GM19099 (cell line): ENCODE results near the gene TMEM258.

Experiments used
- POLR2A ChIP-seq: IDR thresholded peaks from 3 replicates; pipeline ENCODE4 v1.6.1; 2011; ENCODE audit warnings: low read depth; ENCODE audit not compliant: insufficient read length; ENCODE audit errors: extremely low read depth

Gene TMEM258

DNA sequence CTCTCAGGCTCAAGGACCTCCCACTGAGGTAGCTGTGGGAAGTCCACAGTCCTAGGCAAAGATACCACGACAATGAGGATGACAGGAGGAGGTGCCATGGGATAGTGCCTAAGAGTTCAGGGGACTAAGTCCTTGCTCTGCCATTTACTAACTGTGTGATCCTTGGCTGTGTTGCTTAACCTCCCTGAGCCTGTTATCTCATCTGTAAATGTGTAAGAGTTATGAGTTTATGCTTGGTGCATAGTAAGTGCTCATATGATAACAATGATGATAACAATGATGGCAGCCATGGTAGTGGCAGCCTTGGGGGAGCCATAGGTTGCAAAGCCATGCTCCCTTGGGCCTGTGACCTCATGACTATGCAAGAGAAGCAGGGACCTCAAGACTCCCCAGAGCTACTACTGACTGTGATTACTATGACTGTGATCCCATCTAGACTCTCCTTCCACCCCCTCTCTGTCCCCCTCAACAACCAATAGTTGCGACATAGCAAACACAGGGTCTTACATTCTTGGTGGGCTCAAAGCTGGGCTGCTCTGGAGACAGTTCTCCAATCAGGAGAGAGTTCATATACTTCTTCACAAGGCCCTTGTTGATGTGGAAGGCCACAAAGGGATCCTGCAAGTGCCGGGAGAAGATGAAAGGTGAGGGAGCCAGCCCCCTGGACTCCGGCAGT is 20.5 kb upstream of the TMEM258 start:
- TF ChIP-seq POLR2A, result no peak

GRCh38 chr11:61811831-61812230 is 19.4 kb upstream of the TMEM258 start:
- no peak for TF ChIP-seq POLR2A

DNA sequence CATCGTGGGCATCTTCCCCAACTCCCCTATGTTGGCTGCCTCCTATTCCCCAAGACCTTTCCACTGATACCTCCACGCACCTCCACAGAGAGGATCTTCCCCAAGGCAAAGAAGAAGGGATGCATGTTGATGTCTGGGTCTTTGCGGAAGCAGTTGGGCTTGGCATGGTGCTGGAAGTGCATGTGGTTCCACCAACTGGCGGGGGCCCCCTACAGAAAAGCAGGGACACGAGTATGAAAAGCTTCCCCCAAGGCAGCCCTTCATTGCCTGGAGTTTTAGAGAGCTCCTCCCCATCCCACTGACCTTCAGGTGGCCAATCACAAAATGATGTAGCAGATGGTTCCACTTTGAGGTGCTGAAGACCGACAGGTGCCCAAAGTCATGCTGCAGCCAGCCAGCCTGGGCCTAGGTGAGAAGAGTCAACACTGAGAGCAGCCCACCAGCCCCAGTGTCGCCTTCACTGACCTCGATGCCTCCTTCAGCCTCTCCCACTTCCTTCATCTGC is 18.3 kb upstream of the TMEM258 start:
- no peak for TF ChIP-seq POLR2A

DNA sequence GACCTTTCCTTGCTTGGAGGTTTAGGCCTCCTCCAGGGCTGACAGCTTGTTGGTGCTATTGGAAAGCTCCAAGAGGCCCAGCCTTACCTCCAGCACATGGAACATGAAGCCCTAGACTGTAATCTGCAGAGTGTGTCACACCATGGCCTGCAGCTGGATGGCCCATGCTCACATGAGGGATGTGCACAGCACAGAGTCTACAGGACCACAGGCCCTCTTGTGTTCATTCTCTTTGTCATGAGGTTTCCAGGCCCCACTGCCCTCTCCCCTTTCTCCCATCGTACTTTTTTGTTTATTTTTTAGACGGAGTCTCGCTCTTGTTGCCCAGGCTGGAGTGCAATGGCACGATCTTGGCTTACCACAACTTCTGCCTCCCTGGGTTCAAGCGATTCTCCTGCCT is 14.4 kb upstream of the TMEM258 start:
- no peak for TF ChIP-seq POLR2A

DNA sequence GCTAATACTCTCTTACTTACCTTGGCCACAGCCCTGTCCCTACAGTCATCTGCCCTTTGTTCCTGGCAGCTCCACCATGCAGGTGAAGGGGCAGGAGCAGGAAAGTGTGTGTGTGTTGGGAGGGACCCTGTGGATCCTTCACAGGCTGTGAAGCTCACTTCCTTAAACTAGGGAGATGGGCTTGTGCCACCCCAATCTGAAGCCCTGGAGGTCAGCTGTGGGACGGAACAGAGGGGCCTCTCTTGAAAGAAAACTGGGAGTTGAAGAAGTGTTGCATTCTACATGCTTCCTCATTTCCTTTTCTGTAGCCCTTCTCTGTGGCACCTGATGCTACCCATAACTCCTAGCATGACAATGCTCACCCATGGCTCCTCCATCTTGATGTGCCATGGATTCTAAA is 12.7 kb upstream of the TMEM258 start:
- no peak for TF ChIP-seq POLR2A

GRCh38 chr11:61803889-61804647 is 11.7 kb upstream of the TMEM258 start:
- no peak for TF ChIP-seq POLR2A

DNA sequence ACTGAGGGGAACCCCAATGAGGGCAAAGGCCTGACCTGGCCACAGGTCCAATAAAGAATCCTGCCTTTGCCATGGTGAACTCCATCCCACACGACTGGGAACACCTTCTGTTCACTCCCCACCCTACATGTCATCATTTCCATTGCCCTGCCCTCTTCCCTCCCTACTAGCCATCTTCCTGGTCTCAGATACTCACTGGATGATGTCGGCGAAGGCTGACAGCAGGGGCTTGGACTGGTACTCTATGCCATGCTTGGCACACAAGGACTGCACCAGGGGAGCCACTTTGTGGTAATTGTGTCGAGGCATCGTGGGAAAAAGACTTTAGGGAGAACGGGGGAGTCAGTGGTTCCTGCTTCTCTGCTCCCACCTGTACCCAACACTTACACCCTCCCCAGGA is 10.2 kb upstream of the TMEM258 start:
- no peak for TF ChIP-seq POLR2A

- TF ChIP-seq POLR2A, result no peak
Measured at GRCh38 chr11:61800331-61801281, 8.2 kb upstream of the TMEM258 start.

DNA sequence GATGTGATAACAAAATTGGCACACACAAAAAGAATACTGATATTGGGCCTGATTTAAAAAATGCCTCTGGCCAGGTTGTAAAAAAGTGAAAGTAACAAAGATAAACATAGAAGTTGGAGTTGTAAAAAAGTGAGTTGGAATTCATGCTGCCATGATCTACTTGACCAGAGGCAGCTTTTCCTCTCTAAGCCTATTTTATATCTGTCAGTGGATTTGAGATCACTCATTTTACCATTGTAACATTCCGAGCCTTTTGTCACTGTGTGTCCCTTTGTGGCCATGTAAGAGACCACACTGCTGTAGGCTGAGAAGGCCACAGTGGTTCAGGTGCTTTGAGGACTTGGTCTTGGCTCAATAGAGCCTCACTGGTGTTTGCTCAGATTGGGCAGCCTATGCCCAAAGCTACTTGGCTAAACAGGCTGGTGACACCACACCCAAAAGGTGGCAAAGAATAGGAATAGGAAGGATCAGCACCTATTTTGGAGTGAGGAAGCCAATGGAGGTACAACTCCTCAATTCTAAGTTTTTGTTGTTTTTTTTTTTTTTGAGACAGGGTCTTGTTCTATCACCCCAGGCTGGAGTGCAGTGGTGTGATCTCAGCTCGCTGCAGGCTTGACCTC is 7.4 kb upstream of the TMEM258 start:
- no peak for TF ChIP-seq POLR2A

GRCh38 chr11:61797263-61797944 is 5.0 kb upstream of the TMEM258 start:
- no peak for TF ChIP-seq POLR2A

- TF ChIP-seq POLR2A, result no peak
Measured at GRCh38 chr11:61795876-61796526, 3.6 kb upstream of the TMEM258 start.

DNA sequence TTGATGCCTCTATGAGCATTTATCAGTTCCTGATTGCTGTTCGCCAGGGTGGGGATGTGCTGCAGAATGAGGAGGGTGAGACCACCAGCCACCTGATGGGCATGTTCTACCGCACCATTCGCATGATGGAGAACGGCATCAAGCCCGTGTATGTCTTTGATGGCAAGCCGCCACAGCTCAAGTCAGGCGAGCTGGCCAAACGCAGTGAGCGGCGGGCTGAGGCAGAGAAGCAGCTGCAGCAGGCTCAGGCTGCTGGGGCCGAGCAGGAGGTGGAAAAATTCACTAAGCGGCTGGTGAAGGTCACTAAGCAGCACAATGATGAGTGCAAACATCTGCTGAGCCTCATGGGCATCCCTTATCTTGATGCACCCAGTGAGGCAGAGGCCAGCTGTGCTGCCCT is 3.1 kb upstream of the TMEM258 start:
- no peak for TF ChIP-seq POLR2A

DNA sequence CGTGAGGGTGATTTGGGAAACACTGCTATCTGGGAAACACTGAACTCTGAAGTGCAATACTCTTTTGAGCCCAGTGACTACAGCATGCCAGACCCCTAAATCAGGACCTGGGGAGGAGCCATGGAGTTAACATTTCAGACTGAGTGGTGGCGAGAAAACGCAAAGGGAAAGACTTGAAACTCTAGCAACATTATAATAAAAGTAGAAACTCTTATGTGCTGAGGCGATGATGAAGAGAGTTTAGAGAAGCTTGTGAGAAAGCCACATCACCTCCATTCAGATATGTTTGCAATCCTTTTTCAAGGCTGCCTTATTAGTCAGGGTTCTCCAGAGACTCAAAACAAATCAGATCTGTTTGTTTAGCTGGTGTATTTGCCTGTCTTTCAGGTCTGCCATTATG is 2.2 kb upstream of the TMEM258 start:
- no peak for TF ChIP-seq POLR2A

DNA sequence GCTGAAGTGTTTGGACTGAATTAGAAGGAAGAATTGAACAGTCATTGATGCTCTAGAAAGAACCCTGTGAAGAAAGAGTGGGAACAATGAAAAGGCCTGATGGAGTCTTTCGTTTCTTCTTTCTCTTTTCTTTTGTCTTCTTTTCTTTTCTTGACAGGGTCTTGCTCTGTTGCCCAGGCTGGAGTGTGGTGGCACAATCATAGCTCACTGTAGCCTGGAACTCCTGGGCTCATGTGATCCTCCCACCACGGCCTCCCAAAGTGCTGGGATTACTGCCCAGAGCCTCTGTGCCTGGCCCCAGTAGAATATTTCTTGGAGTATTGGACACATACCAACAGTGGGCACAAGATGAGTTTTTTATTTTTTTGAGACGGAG is 1.4 kb upstream of the TMEM258 start:
- TF ChIP-seq POLR2A, result no peak

DNA sequence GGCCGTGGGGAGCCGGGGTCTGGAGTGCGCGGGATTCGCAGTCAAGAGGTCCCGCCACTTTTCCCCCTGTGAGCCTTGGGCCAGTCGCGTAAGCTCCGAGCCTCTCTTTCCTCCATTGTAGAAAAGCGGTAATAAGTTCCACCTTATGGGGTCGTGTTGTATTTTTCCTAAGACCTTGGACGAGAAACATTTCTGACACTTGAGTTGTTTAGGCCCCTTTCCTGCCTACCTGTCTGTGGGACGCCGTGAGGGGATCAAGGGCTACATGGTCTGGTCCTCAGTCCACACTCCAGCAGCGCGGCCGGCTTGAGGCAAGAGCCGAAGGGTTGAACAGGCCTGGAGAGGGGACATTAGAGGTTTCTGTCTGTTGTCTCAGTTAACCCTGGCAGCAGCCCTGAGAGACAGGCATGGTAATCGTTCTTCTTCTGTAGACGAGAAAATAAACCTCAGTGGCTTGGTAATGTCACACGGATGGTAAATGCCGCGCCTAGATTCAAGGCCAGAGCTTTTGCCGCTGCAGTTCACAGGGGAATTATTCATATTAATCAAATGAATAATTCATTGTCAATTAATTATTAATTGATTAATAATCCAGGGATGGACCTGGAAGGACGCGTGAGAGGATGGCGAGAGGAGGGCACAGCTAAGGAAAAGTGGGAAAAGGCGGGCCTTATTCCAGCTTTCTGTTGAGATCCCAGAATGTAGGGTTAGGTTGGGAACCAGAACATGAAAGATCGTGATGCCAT is 857 bp upstream of the TMEM258 start:
- no peak for TF ChIP-seq POLR2A
